ENCODE measurements around the gene FEV.

DNA sequence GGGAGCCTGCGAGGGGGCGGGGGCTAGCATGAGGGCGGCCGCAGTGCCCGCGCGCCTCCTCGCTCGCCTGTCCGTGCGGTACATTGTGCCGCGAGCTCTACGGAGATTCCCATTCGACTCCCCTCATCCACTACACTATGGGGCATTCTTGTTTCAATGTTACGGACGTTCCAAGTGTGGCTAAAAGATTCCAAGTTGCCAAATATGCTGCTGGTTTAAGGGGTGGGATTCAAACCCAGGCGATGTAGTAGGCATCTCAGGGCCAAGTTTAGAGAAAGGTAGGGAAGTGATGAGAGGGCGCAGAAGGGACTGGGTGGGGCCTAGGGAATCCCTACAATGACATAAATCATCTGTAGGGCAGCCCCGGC, 18.3 kb upstream of the FEV start:
- TF ChIP-seq, protein P1, sequence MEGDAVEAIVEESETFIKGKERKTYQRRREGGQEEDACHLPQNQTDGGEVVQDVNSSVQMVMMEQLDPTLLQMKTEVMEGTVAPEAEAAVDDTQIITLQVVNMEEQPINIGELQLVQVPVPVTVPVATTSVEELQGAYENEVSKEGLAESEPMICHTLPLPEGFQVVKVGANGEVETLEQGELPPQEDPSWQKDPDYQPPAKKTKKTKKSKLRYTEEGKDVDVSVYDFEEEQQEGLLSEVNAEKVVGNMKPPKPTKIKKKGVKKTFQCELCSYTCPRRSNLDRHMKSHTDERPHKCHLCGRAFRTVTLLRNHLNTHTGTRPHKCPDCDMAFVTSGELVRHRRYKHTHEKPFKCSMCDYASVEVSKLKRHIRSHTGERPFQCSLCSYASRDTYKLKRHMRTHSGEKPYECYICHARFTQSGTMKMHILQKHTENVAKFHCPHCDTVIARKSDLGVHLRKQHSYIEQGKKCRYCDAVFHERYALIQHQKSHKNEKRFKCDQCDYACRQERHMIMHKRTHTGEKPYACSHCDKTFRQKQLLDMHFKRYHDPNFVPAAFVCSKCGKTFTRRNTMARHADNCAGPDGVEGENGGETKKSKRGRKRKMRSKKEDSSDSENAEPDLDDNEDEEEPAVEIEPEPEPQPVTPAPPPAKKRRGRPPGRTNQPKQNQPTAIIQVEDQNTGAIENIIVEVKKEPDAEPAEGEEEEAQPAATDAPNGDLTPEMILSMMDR (IDR thresholded peaks at IDR 0.05; ENCODE audit: borderline replicate concordance, extremely low read depth, low read length, poor library complexity, severe bottlenecking) = peak; percentile 38
- no peak for TF ChIP-seq EZH2 (IDR thresholded peaks at IDR 0.05; ENCODE audit: borderline replicate concordance, low read depth, low read length, severe bottlenecking)

Data from DND-41 (cell line).